ENCODE results near the gene ATG4D.
"Not testable (repeated sequence)": the region's sequence is repeated elsewhere in the genome, so short reads cannot be mapped to it uniquely, and the experiment has no call there.

Gene ATG4D

DNA sequence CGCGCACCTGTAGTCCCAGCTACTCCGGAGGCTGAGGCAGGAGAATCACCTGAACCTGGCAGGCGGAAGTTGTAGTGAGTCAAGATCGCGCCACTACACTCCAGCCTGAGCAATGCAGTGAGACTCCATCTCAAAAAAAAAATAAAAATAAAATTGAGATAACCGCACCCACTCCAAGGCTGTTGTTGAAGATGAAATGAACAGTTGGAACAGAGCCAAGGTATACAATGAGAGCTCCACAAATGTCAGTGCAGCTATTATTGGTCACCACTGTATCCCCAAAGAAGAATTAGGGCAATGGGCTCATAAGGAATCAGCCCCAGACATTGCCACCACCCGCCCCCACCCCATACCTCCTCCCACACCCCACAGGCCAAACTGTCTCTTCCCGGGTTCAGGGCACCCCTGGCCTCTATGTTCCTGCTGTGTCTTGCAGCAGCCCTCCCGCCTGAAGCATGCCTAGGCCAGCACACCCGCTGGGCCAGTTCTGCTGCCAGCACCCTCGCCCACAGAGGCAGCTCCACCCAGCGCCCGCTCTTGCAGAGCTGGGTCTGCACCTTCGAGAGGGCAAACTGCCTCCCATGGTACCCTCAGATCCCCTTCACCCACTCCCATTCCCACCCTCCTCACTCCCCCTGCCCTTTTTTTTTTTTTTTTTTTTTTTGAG, 22.9 kb upstream of the ATG4D start:
- DNase-seq, result no peak

DNA sequence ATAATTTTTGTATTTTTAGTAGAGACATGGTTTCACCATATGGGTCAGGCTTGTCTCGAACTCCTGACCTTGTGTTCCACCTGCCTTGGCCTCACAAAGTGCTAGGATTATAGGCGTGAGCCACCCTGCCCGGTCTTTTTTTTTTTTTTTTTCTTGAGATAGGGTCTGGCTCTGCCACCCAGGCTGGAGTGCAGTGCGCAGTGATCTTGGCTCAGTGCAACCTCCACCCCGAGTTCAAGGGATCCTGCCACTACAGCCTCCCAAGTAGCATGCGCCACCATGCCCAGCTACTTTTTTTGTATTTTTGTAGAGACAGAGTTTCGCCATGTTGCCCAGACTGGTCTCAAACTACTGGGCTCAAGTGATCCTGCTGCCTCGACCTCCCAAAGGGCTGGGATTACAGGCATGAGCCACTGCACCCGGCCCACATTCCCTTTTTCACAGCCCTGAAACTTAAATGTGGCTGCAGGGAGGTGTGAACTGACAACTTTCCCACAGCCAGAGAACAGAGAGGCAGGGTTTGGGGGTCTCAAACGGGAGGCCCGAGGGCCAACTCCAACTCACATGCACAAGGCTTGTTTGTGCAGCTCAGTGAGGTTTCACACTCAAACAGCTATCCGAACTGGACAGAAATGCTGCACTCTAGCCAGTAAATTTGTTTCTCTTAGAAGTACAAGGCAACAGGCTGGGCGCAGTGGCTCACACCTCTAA, 22.1 kb upstream of the ATG4D start:
- DNase-seq, result no peak

DNA sequence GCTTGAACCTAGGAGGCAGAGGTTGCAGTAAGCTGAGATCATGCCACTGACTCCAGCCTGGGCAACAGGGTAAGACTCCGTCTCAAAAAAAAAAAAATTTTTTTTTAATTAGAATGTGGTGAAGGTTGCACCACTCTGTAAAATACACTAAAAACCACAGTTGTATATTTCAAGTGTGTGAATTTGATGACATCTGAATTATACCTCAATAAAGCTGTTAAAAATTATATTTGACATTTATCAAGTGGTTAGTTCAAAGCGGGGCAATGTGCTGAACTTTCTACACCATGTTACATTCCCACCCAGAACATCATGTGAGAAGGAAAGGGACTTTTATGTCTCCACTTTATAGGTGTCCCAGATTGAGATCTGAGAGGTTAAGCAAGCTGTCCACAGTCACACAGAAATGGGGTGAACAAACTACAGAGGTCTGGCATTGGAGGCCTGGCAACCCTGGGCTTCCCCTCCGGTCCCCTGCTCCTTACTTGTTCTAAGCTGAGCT, 20.5 kb upstream of the ATG4D start:
- no peak for DNase-seq

DNA sequence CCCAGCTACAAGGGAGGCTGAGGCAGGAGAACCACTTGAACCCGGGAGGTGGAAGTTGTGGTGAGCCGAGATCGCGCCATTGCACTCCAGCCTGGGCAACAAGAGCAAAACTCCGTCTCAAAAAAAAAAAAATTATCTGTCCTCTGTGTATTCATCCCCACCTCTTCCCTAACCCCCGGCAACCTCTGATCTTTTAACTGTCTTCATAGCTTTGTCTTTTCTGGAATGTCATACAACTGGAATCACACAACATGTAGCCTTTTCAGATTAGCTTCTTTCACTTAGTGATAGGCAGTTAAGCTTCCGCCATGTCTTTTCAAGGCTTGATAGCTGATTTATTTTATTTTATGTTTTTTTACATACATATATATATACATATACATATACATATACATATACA, 18.1 kb upstream of the ATG4D start:
- no peak for DNase-seq

DNA sequence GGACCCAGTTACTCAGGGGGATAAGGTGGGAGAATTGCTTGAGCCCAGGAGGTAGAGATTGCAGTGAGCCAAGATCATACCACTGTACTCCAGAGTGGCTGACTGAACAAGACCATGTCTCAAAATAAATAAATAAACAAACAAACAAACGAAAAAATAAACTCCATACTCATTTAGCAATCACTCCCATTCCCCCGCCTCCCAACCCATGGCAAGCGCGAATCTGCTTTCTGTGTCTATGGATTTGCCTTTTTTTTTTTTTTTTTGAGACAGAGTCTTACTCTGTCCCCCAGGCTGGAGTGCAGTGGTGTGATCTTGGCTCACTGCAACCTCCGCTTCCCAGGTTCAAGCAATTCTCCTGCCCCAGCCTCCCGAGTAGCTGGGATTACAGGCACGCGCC, 16.8 kb upstream of the ATG4D start:
- DNase-seq, result not testable (repeated sequence)

DNA sequence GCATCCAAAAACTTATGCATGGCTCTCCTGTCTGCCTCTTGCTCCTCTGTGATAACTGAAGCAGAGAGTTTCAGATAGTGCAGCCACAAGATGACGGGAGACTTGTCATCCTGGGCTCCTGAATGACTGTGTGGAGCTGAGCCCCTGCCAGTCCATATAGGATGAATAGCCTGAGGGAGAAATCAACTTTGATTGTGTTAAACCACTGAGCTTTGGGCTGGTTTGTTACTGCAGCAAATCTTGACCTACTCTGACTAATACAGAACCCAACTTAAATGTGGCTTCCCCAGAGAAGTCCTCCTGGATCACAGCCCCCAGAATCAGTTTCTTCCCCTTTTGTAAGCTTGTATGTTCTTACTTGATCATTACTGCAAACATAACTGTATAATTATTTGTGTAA, 11.2 kb upstream of the ATG4D start:
- DNase-seq, result no peak

DNA sequence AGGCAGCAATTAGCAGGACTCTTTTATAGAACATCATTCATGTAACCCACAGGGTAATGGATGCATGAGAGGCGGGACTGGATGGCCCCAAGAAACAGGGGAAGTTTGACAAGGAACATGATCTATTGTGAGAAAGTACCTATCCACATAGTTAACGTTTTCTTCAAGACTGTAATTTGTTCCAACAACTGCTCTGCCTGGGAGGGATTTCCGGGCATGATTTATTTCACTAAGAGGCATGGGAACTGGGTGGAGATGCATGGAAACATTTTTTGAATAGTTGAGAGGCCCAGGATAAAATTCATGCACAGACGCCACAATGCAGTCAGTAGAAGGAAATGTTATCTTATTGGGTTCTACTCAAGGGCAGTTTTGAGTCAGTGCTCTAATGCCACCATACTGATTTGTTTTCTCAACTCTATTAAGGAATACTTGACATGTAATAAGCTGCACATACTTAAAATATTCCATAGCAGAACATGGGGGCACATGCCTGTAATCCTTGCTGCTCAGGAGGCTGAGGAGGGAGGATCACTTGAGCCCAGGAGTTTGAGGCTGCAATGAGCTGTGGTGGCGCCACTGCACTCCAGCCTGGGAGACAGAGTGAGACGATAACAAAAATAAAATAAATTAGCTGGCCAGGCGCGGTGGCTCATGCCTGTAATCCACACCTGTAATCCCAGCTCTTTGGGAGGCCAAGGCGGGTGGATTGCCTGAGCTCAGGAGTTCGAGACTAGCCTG, 9.9 kb upstream of the ATG4D start:
- no peak for DNase-seq

DNA sequence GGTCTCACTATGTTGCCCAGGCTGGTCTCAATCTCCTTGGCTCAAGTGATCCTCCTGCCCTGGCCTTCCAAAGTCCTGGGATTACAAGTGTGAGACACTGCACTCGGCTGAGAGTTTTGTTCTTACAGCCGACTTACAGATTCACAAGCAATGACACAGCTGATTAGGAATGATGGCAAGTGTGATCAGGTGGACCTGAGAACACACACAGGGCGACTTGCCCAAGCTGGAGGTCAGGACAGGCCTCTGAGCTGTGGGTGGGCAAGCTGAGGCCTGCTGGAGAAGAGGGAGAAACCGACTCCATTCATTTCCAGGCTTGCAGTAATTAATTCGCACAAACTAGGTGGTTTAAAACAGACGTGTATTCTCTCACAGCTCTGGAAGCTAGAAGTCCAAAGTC, 8.1 kb upstream of the ATG4D start:
- DNase-seq, result no peak

DNA sequence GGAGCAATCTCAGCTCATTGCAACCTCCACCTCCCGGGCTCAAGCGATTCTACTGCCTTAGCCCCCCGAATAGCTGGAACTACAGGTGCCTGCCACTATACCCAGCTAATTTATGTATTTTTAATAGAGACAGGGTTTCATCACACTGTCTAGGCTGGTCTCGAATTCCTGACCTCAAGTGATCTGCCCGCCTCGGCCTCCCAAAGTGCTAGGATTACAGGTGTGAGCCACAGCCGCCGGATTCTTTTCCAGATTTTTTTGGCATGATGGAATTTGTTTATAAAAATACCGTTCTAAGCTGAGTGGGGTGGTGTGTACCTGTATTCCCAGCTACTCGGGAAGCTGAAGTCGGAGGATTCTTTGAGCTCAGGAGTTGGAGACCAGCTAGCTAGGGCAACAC, 6.0 kb upstream of the ATG4D start:
- no peak for DNase-seq

DNA sequence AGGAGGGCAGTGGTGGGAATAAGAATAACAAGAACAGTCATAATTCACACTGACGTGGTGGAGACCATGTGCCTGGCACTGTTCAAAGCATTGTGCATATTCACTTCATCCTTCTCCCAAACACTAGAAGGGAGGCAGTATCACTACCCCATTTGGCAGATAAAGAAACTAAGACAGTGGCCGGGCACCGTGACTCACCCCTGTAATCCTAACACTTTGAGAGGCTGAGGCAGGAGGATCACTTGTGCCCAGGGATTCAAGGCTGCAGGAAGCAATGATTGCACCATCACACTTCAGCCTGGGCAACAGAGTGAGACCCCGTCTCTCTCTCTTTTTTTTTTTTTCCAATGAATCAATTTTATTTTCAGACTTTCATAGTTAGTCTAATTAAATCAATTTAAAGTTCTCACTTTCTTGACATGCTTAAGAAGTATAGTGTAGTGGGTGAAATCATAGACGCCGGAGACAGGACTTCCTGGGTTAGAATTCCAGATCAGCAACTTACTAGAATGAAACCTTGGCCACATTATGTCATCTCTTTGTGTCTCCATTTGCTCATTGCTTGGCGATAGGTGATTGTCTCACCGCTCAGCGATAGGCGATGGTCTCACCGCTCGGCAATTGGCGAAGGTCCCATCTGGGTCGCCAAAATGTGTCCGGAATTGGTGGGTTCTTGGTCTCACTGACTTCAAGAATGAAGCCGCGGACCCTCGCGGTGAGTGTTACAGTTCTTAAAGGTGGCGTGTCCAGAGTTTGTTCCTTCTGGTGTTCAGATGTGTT, 5.3 kb upstream of the ATG4D start:
- DNase-seq, result no peak

DNA sequence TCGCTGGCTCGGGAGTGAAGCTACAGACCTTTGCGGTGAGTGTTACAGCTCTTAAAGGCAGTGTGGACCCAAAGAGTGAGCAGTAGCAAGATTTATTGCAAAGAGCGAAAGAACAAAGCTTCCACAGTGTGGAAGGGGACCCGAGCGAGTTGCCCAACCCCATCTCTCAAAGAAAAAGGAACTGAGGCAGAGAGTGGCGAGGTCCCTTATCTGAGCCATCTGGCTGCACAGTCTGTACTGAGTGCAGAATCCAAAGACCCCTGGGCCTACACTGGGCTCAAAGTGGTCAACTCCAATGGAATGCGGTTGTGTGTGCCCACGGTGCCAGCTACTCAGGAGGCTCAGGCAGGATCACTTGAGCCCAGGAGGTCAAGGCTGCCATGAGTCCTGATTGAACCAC, 4.7 kb upstream of the ATG4D start:
- not testable (repeated sequence) for DNase-seq

DNA sequence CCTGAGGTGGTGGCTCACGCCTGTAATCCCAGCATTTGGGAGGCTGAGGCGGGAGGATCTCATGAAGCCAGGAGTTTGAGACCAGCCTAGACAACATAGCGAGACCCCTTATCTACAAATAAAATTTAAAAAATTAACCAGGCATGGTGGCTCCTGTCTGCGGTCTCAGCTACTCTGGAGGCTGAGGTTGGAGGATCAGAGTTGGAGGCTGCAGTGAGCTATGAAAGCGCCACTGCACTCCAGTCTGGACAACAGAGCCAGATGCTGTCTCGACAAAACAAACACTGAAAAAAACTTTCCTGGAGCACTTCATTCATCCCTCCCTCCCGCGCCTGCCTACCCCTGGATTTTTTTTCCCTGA, 665 bp upstream of the ATG4D start:
- no peak for DNase-seq

DNA sequence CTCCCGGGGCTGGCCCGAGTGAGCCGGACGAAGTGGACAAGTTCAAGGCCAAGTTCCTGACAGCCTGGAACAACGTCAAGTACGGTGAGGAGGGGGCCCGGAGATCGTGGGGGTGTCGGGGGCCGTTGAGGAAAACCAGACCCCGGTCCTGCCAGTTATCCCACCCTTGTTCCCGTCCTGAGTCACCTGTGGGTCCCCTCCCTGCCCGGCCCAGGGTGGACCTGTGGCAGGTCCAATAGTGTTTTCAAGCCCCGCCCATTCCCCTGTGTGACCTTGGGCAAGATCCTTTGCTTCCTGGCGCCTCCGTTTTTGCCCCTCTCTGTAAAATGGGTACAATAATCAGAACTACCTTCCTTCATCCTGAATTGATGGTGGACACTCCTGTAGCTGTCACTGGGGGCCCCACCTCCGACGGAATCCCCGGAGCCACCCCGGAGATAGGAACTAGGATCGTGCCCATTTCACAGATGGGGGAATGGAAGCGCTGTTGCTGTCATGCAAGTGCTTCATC, 593 bp downstream of the ATG4D start:
- no peak for DNase-seq

DNA sequence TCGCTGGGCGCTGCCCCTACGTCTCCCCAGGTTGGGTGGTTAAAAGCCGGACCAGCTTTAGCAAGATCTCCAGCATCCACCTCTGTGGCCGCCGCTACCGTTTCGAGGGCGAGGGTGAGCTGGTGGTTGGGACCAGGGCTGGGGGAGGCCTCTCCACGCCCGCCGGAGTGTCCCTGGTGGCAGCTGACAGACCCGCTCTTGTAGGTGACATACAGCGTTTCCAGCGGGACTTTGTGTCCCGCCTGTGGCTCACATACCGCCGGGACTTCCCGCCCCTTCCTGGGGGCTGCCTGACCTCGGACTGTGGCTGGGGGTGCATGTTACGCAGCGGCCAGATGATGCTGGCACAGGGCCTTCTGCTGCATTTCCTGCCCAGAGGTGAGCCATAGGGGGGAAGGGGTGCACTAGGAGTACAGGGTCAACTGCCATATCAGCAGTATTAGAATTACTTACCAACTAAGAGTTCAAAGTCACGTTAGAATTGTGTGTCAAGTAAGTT, 1.1 kb downstream of the ATG4D start:
- no peak for DNase-seq

DNA sequence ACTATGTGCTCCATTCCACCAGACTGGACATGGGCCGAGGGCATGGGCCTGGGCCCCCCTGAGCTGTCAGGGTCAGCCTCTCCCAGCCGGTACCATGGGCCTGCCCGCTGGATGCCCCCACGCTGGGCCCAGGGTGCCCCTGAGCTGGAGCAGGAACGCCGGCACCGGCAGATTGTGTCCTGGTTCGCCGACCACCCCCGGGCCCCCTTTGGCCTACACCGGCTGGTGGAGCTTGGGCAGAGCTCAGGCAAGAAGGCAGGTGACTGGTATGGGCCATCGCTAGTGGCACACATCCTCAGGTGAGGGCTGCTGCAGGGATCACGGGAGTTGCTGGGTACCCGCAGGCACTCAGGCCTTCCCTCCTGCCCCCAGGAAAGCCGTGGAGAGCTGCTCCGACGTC, 3.1 kb downstream of the ATG4D start:
- no peak for DNase-seq

DNA sequence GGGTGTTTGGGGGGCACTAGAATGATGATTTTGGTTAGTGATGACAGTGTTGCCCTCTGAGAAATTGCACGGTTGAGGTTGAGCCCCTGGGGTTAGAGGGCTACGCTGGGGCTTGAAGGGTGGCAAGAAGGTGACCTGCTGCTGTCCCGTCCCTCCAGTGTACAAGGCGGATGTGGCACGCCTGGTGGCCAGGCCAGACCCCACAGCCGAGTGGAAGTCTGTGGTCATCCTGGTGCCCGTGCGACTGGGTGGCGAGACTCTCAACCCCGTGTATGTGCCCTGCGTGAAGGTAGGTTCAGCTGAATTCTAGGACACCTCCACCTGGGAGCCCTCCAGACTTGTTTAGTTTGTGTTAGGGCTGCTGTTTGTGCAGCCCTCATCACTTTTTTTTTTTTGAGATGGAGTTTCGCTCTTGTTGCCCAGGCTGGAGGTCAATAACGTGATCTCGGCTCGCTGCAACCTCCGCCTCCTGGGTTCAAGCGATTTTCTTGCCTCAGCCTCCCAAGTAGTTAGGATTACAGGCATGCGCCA, 5.1 kb downstream of the ATG4D start:
- no peak for DNase-seq

DNA sequence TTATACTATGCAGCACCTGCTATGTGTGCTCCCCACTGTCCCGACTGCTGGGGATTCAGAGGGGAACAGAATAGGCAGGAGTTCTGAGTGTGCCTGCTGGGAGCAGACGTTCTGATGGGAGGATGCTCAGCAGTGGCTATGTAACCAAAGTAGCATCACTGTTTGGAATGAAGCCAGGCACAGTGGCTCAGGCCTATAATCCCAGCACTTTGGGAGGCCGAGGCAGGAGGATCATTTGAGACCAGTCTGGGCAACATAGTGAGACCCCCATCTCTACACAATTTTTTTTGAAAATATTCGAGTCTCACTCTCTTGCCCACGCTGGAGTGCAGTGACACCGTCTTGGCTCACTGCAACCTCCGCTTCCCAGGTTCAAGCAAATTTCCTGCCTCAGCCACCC, 6.0 kb downstream of the ATG4D start:
- DNase-seq, result no peak

DNA sequence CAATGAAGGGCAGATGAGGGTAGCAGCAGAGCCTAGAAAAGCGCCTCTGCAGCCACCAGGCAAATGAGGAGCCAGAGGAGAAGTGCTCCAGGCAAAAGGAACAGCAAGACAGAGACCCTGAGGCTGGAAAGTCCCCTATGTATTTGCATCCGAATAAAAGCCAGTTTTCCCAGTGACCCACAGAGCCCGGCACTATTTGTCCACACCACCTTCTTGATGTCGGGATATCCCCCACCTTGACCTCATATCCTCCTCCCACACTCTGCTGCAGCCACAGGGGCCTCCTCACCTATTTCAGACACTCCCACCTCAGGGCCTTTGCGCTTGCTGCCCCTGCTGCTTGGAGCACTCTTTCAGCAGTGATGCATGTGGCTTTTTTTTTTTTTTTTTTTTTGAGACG, 6.6 kb downstream of the ATG4D start:
- DNase-seq, result no peak

DNA sequence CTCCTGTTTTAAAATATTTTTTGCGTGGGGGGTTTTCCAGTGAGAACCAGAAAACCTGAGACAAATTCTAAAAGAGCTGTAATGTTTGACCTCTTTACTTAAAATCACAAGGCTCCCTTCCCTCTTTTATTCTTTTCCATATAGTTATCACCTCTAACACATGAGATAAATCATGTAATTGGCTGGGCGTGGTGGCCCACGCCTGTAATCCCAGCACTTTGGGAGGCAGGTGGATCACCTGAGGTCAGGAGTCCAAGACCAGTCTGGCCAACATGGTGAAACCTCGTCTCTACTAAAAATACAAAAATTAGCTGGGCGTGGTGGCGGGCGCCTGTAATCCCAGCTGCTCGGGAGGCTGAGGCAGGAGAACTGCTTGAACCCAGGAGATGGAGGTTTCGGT, 7.3 kb downstream of the ATG4D start:
- DNase-seq, result not testable (repeated sequence)

DNA sequence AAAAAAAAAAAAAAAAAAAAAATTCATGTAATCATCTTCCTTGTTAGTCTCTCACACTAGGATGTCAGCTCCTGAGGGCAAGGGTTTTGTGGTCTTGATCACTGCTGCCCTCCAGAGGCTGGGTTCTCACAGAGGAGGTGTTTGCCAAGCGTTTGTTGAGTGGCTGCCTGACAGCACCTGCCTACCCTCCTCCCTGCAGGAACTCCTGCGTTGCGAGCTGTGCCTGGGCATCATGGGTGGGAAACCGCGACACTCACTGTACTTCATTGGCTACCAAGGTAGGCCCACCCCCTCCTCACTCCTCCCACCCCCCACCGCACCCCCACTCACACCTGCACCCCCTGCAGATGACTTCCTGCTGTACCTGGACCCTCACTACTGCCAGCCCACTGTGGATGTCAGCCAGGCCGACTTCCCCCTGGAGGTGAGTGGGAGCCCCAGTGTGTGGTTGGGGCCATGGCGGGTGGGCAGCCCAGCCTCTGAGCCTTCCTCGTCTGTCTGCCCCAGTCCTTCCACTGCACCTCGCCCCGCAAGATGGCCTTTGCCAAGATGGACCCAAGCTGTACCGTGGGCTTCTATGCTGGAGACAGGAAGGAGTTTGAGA, 8.1 kb downstream of the ATG4D start:
- DNase-seq, result peak in 1 of 2 experiments; percentile 39

DNA sequence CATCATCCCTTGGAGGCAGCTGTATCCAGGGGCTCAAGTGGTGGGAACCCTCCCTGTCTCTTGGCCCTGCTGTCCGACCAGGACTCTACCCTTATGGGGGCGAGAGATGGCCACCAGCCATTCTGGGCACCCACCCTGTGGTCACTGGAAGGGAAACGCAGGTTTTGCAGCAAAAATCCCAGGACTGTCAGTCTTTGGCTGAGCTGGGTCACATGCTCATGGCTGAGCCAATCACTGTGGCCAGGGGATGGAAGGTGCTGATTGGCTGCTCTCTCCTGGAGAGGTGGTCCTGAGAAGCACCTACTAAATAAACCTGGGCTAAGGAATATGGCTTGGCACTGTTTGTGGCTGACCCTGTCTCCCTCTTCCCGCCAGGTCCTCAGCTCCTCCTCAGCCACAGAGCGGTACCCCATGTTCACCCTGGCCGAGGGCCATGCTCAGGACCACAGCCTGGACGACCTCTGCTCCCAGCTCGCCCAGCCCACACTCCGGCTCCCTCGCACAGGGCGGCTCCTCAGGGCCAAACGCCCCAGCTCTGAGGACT, 8.9 kb downstream of the ATG4D start:
- DNase-seq, result no peak

Measured in SHP77 (cell line).